Measurements from ENCODE around the gene GPC3.
"Not testable (repeated sequence)": the region's sequence is repeated elsewhere in the genome, so short reads cannot be mapped to it uniquely, and the experiment has no call there.

Gene GPC3

GRCh38 chrX:133533249-133533648 lies 452.1 kb downstream of the GPC3 start:
- no peak for DNase-seq (ENCODE audit: low read depth in 2 of 3, low spot score in 2 of 3)

GRCh38 chrX:133530960-133531359 lies 454.4 kb downstream of the GPC3 start:
- DNase-seq (ENCODE audit: low read depth in 2 of 3, low spot score in 2 of 3): no peak

- no peak for DNase-seq (ENCODE audit: low read depth in 2 of 3, low spot score in 2 of 3)
Measured at GRCh38 chrX:133529578-133529977, 455.8 kb downstream of the GPC3 start.

- no peak for DNase-seq (ENCODE audit: low read depth in 2 of 3, low spot score in 2 of 3)
Measured at GRCh38 chrX:133527825-133528224, 457.6 kb downstream of the GPC3 start.

GRCh38 chrX:133527415-133527814 lies 458.0 kb downstream of the GPC3 start:
- DNase-seq (ENCODE audit: low read depth in 2 of 3, low spot score in 2 of 3): no peak

- not testable (repeated sequence) for DNase-seq (ENCODE audit: low read depth in 2 of 3, low spot score in 2 of 3)
Measured at GRCh38 chrX:133526773-133527172, 458.6 kb downstream of the GPC3 start.

- DNase-seq (ENCODE audit: low read depth in 2 of 3, low spot score in 2 of 3): no peak
Measured at GRCh38 chrX:133523526-133523925, 461.9 kb downstream of the GPC3 start.

- no peak for DNase-seq (ENCODE audit: low read depth in 2 of 3, low spot score in 2 of 3)
Measured at GRCh38 chrX:133523081-133523487, 462.3 kb downstream of the GPC3 start.

DNA sequence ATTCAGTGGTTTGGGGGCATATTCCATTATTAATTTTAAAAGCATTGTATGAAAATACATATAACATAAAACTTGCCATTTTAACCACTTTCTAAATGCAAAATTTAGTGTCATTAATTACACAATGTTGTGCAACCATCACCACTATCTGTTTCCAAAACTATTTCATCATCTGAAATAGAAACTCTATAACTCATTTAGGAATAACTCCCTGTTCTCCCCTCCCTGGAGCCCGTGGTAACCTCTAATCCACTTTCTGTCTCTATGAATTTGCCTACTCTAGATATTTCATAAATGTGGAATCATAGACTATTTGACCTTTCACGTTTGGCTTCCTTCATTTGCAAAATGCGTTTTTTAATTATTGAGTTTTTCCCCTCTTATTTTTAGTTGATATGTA lies 468.7 kb downstream of the GPC3 start:
- DNase-seq (ENCODE audit: low read depth in 2 of 3, low spot score in 2 of 3): no peak

DNA sequence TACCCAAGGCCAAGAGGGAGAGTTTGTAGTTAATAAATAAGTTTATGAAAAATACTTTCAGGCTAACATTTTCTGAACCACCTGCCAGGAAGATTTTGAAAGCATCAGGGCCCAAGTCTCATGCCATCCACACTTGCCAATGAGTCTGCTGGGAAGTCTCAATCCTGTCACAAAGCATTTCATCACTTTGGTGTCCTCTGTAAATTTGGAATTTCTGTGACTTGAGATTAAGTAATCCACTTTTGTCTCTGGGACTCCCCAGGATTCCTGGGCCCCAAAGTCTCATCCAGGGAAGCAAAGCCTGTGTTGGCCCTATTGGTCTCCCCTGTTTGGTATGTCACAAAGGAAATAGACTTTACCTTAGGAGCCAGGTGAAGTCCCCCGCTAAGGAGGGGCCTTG lies 470.9 kb downstream of the GPC3 start:
- no peak for DNase-seq (ENCODE audit: low read depth in 2 of 3, low spot score in 2 of 3)

DNA sequence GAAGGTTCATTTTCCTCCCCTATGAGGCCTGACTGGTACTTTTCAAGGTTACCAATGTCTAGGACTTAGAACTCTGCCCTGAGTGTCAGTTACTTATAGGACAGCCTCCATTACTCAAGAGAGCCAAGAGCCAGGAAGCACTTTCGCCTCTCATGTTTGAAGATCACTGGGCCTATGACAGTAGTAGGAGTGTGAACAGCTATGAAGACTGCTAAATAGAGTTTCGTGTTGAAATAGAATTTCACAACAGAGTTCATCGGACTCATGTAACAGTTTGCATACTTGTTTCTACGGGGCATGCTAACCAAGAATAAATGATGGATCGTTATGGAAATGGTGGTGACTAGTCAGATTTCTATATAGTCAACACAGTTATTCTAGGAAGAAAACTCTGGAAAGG lies 472.3 kb downstream of the GPC3 start:
- no peak for DNase-seq (ENCODE audit: low read depth in 2 of 3, low spot score in 2 of 3)

DNA sequence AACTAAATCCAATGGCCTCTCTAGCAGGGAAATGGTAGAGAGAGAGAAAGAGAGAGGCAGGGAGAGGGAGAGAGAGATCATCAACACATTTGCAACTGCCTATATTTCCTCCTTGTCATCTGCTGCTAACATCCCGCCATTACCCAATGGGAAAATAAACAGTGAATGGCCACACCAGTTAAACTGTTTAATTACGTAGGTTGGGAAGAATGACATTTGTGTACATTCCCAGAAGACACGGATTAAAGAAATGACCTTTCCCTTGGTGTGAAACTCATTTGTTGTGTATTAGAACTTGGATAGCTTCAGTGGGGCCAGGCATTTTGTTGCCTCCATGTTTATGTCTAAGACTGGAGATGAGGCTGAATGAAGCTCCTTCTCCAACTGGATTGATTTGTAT lies 474.4 kb downstream of the GPC3 start:
- DNase-seq (ENCODE audit: low read depth in 2 of 3, low spot score in 2 of 3): no peak

DNA sequence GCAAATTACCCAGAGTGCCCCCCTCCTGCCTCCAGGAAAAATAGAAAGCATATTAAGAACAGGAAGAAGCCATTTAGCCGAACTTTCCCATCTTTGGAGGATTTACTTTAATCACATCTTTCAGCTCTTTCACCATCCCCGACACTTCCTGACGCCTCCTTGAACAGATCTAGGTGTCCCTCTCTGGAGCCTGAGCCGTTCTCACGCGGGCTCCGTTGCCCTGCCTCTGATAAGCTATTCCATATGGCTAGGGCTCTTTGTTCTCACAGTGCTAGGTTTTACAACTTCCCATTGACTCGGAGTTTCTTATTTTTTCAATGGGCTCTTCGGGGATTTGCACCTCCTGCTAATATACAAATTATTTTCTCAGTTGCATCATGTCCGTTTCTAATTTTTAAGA lies 488.0 kb downstream of the GPC3 start:
- DNase-seq (ENCODE audit: low read depth in 2 of 3, low spot score in 2 of 3): no peak

DNA sequence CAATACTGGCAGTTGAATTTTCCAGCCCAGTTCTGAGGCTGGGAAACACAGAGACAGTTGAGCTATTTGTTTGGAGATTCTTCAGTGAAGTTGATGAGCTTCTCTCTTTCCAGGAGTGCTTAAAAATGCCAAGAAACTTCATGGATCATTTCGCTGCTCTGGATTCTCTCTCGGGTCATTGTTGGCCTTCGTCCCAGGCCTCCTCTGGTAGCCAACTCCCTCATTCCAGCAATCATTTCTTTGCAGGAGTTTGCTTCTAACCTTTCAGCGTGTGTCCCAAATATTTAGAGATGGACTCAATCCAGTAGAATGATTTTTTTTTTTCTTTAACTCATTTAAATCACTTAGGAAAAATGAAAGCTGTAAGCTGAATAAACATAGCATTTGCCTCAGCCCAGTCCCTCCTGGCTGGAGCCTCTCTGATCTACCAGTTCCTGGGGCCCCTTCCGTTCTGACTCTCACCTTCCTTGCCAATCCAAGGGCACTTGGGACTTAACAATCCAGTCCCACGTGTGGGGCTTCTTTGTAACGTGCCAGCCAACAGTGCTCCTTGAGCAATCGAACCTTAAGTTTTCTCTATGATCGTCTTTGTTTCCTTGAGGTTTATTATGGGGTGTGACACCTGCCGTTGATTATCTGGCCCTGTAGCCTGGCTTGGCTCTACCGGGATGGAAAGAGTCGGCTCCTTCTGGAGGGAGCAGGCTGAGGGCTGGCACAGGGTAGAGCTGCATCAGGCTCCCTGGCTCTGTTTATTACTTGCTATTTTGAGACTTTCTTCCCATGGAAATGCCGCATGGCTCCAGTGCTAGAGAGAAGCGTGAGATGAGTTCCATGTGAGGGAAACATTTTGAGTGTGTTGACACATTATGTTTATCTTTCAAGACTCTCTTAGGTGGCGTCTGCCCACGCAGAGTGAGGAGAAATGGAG lies 489.7 kb downstream of the GPC3 start:
- DNase-seq (ENCODE audit: low read depth in 2 of 3, low spot score in 2 of 3): no peak

DNA sequence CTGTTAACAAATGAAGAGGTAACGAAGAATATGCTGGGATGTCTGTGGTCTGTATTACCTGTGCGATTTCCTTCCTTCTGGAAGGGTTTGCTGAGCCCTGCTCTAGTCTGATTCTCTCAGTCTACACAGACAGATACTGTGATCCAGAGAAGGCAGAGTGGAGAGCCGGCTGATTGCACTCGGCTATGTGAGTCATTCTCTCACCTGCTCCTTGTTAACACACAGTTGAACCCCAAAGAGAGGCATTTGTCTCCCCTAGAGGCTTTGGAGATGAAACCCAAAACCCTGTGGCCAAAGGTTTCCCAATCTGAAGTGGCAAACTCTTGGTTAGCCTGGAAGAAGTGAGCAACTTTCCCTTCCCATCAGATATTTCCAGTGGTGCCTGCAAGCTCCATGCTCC lies 492.0 kb downstream of the GPC3 start:
- DNase-seq (ENCODE audit: low read depth in 2 of 3, low spot score in 2 of 3): no peak

- DNase-seq (ENCODE audit: low read depth in 2 of 3, low spot score in 2 of 3): no peak
Measured at GRCh38 chrX:133490955-133491354, 494.4 kb downstream of the GPC3 start.
